ENCODE data around the gene RNPC3. TPM values are rescaled to one million over a fixed set of nuclear protein-coding genes. Genes with fewer than 3 reads are reported as not detected.
A peak's percentile ranks its signal among the peaks of the same experiment; 100 is the strongest.
"Not testable (repeated sequence)": the region's sequence is repeated elsewhere in the genome, so short reads cannot be mapped to it uniquely, and the experiment has no call there.

The RNPC3 gene
- total RNA-seq, 1 experiment from 2014 or later: 6.5 TPM

DNA sequence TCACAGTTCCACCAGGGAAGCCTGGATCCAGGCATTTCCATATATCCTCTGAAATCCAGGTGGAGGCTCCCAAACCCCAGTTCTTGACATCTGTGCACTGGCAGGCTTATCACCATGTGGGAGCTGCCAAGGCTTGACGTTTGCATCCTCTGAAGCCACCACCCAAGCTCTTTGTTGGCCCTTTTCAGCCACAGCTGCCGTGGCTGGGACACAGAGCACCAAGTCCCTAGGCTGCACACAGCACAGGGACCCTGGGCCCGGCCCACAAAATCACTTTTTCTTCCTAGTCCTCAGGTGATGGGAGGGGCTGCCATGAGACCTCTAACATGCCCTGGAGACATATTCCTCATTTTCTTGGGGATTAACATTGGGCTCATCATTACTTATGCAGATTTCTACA is 22.3 kb downstream of the RNPC3 start:
- DNase-seq (ENCODE audit: low read depth): no peak

DNA sequence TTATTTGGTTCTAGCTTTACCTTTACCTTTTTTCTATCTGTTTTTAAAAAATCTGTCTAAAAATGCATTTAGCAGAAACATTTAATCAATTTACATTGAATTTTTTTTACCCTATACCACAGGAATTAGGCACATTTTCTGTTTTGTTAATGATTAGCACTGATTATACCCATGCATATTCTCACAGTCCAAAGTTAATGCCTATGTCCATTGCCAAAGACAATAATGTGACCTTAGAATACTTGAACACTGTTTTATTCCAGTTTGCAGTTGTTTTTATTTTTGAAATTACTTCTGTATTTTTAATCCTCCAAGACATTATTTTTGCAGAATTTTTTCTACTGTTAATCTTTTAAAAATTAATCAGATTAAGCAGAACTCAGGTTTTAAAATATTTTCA is 34.9 kb downstream of the RNPC3 start:
- DNase-seq (ENCODE audit: low read depth): no peak

DNA sequence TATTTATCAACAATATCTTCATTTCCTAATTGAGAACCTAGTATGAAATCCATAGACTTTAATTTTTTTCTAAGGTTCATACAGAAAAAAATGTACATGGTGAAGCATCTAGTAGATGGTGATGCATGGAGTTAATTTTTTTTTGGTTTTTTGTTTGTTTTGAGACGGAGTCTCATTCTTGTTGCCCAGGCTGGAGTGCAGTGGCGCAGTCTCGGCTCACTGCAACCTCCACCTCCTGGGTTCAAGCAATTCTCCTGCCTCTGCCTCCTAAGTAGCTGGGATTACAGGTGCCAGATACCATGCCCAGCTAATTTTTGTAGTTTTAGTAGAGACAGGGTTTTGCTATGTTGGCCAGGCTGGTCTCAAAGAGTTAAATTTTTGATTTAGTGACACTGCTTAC is 35.6 kb downstream of the RNPC3 start:
- DNase-seq (ENCODE audit: low read depth): not testable (repeated sequence)

DNA sequence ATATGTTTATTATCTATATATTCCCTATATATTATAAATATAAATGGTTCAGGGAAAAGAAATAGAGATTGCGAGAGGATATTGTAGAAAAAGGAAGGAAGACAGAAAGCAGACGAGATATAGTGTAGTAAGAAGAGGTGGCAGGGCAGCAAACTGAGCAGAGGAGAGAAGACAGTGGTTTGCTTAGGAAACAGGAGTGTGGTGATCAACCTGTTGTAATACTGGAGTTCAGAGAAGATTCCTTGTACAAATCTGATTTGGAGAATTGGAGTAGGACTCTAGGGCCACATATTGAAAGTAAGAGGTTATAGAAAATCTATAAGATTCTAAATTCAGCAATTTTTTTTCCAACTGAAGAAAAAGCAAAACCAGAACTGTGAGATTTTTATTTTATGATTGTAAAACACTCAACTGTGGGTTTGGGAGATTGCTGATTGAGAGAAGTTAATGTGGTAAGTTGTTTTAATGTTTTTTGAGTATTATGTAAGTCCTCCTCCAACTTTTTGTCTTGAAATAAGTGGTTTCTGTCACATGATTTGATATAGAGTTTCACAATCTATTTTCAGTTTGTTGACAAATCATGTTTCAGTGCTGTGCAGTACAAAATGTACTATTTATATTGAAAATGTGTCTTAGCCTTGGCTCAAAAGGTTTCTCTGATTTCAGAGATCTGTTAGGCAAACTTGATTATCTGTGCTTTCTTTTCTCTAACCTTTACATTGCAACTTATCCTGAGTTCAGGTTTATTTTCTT is 36.3 kb downstream of the RNPC3 start:
- peak; percentile 57 for DNase-seq (ENCODE audit: low read depth)

DNA sequence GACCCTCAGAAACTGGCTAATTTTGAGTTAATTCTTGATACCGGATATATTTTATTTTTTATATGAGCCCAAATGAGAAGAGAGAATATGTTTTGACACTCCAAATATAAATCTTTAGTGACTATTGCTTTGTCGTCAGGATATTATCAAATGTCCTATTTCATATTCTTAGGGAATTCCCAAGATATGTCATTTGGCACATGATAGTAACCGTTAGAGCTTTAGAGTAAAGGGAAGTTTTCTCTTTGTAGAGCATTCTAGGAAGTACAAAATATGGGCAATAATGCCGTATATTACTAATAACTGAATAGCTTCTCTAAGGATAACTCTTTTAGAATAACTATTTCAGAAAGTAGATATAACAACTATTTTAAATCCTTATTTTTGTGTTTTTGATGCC is 37.6 kb downstream of the RNPC3 start:
- DNase-seq (ENCODE audit: low read depth): no peak

DNA sequence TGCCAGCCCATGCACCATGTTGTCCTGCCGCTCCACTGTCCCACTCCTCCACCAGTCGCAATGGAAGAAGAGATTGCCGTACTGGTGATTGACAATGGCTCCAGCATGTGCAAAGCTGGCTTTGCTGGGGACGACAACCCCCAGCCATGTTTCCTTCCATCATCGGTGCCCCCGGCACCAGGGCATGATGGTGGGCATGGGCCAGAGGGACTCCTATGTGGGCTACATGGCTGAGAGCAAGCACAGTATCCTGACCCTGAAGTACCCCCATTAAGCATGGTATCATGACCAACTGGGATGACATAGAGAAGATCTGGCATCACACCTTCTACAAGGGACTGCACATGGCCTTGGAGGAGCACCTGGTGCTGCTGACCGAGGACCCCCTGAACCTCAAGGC is 44.0 kb downstream of the RNPC3 start:
- DNase-seq (ENCODE audit: low read depth): no peak

DNA sequence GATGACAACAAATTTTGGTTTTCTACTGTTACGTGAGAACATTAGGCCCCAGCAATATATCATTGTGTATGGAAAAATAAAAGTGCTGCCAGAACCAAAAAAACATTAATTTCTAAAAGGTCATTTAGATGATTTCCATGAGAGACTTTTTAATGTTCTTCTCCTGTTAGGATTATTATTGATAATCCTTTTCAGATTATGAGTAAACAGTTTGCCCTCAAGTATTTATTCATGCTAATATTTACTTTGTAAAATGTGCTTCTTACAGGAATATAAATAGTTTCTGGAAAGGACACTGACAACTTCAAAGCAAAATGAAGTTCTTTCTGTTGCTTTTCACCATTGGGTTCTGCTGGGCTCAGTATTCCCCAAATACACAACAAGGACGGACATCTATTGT is 45.8 kb downstream of the RNPC3 start, which contains the start of gene AMY2B:
Gene AMY2B, plus strand, starts transcription at position 301 of the 400 bp plus-strand sequence. Its CDS starts 14 bp downstream, at position 315.
- not testable (repeated sequence) for DNase-seq (ENCODE audit: low read depth)

DNA sequence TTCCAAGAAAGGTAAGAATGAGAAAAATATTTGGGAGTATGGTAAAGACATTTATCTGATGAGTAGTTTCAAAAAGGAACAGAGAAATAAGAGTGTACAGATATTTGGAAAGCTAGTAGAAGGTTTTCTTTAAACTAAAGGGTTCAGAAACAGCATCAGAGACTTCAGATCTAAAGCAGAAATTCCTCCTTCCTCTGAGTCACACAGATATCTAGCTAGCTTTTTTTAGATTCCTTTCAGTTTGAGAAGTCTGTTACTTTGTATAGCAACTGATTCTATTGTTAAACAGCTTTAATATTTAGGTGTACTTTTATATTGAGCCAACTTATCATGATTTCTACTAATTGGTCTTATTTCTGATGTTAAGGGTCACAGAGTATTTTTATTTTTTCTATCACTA is 50.6 kb downstream of the RNPC3 start:
- DNase-seq (ENCODE audit: low read depth): no peak

DNA sequence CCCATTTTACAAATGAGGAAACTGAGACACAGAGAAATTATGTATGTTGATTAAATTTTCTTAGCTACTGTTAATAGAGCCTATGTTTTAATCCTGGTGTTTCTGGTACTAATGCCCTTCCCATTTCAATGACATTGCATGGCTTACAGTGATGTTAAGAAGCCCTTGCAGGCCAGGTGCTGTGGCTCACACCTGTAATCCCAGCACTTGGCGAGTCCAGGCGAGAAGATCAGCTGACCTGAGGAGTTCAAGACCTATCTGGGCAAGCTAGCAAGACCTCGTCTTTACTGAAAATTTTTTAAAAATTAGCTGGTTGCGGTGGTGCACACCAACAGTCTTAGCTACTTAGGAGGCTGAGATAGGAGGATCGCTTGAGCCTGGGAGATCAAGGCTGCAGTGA is 51.3 kb downstream of the RNPC3 start:
- DNase-seq (ENCODE audit: low read depth): not testable (repeated sequence)

DNA sequence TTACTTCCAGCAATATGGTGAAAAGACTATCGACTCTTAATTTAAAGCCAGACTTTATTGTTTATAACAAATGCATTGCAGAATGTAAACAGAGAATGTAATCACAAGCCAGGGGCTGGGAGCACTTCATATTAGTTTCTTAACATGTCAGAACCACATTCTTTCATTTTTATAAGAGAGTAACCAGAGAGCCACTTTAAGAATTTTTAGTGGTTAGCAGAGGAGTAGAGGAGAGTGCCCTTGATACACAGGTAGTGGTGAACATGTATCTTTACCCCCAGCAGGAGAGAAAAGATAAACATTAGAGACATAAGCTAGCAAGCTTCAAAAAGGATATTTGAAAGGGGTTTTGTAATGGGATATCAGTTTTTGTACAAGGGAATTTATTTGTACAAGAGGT is 57.0 kb downstream of the RNPC3 start:
- DNase-seq (ENCODE audit: low read depth): no peak

DNA sequence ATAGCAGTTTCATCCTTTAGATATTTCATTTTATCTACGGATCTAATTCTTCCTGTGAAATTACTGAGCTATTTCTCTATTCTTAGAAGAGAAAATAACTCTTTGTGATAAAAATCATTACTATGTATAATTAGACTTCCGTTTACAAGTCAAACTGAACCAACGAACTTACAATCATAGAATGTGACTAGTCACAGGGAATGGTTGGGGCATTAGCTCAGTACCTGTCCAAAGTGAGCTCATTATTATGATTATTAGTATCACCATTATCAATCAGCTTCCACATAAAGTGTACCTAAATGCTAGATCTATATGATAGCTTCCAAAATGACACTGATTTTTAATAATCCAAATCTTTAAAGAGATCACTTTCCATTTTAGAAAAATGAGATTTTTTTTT is 58.4 kb downstream of the RNPC3 start:
- DNase-seq (ENCODE audit: low read depth): no peak

DNA sequence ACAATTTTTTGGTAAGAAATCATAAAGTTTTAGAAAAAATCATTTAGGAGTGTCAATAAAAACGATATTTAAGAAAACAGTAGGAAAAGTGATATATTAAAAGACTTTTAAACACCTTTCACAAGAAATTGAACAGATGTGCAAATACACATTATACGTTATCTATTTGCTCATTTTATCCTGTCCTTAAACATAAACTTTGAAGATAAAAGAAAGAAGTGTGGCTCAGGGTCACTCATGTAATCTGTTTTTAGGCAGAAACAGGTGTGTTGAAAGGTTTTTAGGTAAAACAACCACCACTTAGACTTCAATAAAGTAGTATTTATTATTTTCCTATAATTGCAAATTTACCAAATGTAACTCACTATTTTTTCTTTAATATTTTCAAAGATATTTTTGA is 59.0 kb downstream of the RNPC3 start:
- no peak for DNase-seq (ENCODE audit: low read depth)

DNA sequence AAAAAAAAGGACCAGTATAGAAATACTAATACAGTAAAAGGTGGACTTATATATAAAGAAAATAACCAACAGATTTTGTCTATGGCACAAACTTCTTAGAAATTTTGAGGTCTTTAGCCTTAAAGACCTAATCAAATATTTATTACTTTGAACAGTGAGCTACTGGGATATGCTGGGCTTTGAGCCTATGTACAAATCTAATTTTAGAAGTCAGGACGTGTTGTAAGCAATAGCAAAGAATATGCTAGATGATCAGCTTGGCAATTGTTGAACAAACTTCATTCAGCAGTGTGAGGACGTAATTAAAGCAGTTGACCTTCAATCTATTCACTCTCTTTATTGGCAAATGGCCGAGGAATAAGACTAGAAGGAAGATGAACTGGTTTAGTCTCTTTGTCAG is 77.2 kb downstream of the RNPC3 start:
- not testable (repeated sequence) for DNase-seq (ENCODE audit: low read depth)

Other genes starting within 250 kb of the RNPC3 start
- gene AMY2B, start 45.9 kb downstream of the RNPC3 start, total RNA-seq (2014; rRNA removed): 1.5 and 2.7 TPM in 2 replicates
- gene AMY2A, start 91.7 kb downstream of the RNPC3 start, total RNA-seq (2014; rRNA removed): not detected in 2 replicates
- gene AMY1A, start 130.1 kb downstream of the RNPC3 start, total RNA-seq (2014; rRNA removed): not detected in 2 replicates
- not detected in 2 replicates for gene AMY1B, start 170.5 kb downstream of the RNPC3 start, total RNA-seq (2014; rRNA removed)
- not detected in 2 replicates for gene AMY1C, start 224.2 kb downstream of the RNPC3 start, total RNA-seq (2014; rRNA removed)